GM19238 (cell line): Measurements from ENCODE around the gene SLC16A12.

Experiments
- DNase-seq: peaks from one replicate; pipeline ENCODE4 v3.0.0; 2011; ENCODE audit warnings: low spot score; ENCODE audit not compliant: insufficient read length

SLC16A12 gene

GRCh38 chr10:89515031-89515841, 20.2 kb downstream of the SLC16A12 start:
- no peak for DNase-seq

GRCh38 chr10:89513206-89513605, 22.2 kb downstream of the SLC16A12 start:
- no peak for DNase-seq

GRCh38 chr10:89505640-89506275, 29.6 kb downstream of the SLC16A12 start:
- no peak for DNase-seq

- no peak for DNase-seq
Observed at GRCh38 chr10:89504691-89505090, 30.7 kb downstream of the SLC16A12 start.

- DNase-seq = no peak
Observed at GRCh38 chr10:89503652-89504370, 31.6 kb downstream of the SLC16A12 start.

- DNase-seq = no peak
Observed at GRCh38 chr10:89503151-89503550, 32.2 kb downstream of the SLC16A12 start.

GRCh38 chr10:89502549-89502948, 32.8 kb downstream of the SLC16A12 start:
- DNase-seq = no peak

GRCh38 chr10:89494575-89494974, 40.8 kb downstream of the SLC16A12 start:
- DNase-seq = no peak

GRCh38 chr10:89494068-89494467, 41.3 kb downstream of the SLC16A12 start:
- no peak for DNase-seq

- DNase-seq = no peak
Observed at GRCh38 chr10:89491932-89492331, 43.5 kb downstream of the SLC16A12 start.

GRCh38 chr10:89490596-89491335, 44.6 kb downstream of the SLC16A12 start:
- no peak for DNase-seq

- no peak for DNase-seq
Observed at GRCh38 chr10:89482256-89482655, 53.1 kb downstream of the SLC16A12 start.

GRCh38 chr10:89481662-89482061, 53.7 kb downstream of the SLC16A12 start:
- no peak for DNase-seq

- DNase-seq = no peak
Observed at GRCh38 chr10:89479771-89480446, 55.5 kb downstream of the SLC16A12 start.

GRCh38 chr10:89478739-89479654, 56.4 kb downstream of the SLC16A12 start:
- no peak for DNase-seq

GRCh38 chr10:89478085-89478738, 57.2 kb downstream of the SLC16A12 start:
- no peak for DNase-seq

- DNase-seq = no peak
Observed at GRCh38 chr10:89476150-89476549, 59.2 kb downstream of the SLC16A12 start.

GRCh38 chr10:89475591-89475998, 59.8 kb downstream of the SLC16A12 start:
- no peak for DNase-seq

GRCh38 chr10:89475125-89475524, 60.3 kb downstream of the SLC16A12 start:
- DNase-seq = no peak
